ENCODE measurements around the gene APOBEC3C.
"Not testable (repeated sequence)": the region's sequence is repeated elsewhere in the genome, so short reads cannot be mapped to it uniquely, and the experiment has no call there.

Gene APOBEC3C

DNA sequence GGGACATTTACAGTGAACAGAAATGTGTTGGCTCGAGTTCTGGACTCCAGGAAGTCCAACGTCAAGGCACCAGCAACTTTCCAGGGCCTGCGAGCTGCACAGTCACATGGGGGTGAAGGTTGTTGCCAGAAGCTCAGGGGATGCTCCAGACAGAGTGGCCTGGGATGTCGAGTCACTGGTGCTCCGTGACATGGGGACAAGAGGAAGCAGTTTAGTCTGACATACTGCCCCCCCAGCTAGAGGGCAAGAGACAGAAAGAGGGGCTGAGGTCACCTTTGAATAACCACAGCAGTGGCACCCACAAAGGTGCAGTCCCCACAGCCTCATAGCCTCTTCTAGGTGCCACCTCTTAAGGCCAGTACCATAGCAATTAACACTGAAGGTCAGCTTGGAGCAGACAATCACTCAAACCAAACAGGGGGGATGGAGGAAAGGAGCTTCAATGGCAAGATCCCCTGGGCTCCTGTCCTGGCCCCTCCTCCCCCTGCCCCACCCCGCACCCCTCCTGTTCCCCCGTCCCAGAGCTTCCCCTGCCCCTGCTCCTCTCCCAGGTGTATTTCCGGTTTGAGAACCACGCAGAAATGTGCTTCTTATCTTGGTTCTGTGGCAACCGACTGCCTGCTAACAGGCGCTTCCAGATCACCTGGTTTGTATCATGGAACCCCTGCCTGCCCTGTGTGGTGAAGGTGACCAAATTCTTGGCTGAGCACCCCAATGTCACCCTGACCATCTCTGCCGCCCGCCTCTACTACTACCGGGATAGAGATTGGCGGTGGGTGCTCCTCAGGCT, 10.7 kb downstream of the APOBEC3C start:
- no peak for DNase-seq

DNA sequence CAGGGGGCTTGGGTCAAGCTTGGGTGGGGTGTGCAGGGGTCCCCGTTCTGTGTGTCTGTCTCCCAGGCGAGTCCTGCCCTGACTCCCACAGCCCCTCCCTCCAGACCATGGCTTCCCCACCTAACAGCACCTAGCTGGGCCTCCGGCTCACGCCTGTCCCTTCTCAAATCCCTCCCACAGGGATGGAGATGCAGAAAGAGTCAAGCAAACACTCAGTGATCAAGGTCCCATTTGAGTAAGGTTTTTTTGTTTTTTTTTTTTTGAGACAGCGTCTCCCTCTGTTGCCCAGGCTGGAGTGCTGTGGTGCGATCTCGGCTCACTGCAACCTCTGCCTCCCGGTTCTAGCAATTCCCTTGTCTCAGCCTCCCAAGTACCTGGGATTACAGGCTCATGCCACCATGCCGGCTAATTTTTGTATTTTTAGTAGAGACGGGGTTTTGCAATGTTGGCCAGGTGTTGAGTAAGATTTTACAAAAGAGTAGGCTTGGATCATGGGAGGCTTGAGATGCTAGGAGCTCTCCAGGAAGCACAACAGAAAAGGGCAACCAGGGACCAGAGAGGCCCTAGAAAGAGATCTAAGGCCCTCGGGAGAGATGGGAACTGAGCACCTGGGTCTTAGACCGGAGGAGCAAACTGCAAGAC, 12.6 kb downstream of the APOBEC3C start:
- DNase-seq = no peak

DNA sequence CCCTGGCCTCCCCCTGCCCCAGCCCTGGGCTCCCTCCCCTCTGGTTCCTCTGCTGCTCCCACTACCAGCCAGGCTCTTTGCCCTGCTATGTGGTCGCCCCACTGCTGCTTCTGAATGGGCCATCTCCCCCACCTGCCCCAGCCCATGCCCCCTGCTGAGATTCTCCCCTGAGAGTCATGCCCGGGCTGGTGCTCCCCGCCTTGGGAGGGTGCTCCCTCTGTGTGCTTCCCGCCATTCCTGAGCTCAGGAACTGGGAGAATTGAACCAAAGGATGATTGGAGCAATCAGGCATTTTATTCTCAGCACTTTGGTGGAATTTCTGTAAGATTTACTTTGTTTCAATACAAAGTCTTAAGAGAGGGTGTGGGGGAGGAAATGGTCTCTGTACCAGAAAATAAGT, 13.7 kb downstream of the APOBEC3C start:
- DNase-seq = no peak

DNA sequence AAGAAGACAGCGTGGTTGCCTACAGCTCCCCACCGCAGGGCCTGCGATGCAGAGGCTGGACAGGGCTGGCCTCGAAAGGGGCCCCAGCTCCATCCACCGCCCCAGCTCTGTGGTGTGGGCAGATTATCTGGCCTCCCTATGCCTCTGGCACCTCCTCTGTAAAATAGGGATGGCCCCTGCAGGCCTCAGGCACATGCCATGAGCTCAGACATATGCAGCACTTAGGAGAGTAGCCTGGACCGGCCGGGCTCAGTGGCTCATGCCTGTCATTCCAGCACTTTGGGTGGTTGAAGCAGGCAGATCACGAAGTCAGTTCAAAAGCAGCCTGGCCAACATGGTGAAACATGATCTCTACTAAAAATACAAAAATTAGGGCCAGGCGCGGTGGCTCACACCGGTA, 14.2 kb downstream of the APOBEC3C start:
- DNase-seq = no peak

DNA sequence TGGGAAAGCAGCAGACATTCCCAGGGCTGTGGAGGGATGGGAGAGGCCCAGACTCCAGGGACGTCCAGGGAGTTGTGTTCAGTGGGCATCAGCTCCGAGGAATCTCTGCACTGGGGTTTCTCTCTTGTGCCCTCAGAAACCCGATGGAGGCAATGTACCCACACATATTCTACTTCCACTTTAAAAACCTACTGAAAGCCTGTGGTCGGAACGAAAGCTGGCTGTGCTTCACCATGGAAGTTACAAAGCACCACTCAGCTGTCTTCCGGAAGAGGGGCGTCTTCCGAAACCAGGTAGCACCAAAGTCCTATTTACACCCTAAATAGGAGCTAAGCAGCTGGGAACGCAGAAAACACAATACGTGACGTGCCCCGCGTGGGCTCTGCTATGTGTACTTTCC, 15.2 kb downstream of the APOBEC3C start:
- no peak for DNase-seq

DNA sequence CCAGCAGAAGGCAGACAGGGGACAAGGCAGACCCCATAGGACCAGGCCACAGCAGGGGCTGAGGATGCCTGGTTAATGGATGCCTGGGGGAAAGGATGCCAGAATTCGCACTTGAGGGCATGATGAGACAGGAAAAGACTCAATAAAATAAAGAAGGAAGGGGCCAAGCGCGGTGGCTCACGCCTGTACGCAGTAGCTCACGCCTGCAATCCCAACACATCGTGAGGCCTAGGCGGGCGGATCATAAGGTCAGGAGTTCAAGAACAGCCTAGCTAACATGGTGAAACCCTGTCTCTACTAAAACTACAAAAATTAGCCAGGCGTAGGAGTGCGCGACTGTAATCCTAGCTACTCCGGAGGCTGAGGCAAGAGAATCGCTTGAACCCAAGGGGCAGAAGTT, 16.6 kb downstream of the APOBEC3C start:
- no peak for DNase-seq

DNA sequence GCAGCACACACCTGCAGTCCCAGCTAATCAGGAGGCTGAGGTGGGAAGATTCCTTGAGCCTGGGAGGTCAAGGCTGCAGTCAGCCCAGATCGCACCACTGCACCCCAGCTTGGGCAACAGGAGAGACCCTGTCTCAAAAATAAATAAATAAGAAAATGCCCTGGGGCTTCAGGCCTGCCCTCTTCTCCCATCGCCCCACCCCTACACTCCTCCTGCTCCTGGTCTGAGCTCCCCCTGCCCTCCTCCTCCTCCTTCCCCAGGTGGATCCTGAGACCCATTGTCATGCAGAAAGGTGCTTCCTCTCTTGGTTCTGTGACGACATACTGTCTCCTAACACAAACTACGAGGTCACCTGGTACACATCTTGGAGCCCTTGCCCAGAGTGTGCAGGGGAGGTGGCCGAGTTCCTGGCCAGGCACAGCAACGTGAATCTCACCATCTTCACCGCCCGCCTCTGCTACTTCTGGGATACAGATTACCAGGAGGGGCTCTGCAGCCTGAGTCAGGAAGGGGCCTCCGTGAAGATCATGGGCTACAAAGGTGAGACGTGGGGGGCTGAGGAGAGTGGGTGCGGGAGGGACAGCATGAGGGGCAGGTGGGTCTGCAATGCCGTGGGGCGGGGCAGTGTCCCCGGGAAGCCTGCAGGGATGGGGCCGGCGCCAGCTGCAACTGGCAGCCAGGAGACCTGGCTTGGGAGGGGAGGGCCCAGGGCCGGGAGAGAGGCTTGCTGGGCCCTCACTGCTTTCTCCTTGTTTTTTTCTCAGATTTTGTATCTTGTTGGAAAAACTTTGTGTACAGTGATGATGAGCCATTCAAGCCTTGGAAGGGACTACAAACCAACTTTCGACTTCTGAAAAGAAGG, 17.6 kb downstream of the APOBEC3C start:
- not testable (repeated sequence) for DNase-seq

DNA sequence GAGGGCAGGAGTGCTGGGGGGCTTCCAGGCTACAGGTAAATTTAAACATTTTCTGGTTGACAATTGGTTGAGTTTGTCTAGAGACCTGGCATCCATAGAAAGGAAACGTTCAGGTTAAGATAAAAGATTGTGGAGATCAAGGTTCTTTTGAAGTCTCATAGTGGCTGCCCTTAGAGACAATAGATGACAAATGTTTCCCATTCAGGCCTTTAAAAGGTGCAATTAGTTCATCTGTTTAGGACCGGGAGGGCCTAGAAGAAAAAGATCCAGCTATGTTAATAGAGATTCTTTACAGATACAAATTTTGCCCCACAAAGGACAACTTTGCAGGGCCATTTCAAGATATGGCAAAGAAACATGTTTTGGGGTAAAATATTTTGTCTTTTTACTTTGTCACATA, 23.0 kb downstream of the APOBEC3C start:
- not testable (repeated sequence) for DNase-seq

DNA sequence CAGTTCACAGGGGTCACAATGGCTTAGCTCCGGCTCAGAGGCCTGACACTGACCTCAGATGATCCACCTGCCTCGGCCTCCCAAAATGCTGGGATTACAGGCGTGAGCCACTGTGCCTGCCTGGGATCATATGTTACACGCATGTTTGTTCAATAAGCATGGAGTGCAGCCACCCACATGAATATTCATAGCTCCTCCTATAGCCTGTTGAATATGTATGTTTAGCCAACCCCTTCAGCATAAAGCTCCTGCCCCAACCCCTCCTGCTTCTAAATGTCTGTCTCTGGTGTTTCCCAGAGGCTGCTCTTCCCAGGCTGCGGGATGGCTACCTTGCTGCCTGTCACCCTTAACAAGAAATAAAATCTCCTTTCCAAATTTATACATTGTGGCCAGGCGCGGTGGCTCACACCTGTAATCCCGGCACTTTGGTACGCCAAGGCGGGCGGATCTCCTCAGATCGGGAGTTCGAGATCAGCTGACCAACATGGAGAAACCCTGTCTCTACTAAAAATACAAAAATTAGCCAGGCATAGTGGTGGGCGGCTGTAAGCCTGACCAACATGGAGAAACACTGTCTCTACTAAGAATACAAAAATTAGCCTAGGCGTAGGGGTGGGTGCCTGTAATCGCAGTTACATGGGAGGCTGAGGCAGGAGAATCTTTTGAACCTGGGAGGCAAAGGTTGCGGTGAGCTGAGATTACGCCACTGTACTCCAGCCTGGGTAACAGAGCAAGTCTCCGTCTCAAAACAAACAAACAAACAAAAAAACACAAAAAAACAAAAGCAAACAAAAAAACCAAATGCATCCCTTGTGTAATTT, 25.5 kb downstream of the APOBEC3C start:
- no peak for DNase-seq

DNA sequence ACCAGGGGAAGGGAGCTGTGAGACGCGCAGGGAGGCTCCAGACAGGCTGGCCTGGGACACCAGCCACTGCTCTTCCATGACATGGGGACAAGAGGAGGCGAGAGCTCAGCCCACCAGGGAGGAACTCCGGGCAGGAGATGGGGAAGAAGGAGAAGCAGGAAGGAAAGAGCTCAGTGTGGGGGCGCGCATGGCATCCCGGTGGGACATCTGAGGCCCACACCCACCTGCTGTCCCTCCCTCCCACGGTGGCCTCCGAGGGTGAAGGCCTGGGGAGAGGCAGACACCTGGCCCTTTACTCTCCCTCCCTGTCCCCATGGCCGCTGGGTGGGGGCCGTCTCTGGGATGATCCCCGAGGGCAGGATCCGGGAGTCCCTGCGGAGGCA, 26.1 kb downstream of the APOBEC3C start:
- DNase-seq = not testable (repeated sequence)

DNA sequence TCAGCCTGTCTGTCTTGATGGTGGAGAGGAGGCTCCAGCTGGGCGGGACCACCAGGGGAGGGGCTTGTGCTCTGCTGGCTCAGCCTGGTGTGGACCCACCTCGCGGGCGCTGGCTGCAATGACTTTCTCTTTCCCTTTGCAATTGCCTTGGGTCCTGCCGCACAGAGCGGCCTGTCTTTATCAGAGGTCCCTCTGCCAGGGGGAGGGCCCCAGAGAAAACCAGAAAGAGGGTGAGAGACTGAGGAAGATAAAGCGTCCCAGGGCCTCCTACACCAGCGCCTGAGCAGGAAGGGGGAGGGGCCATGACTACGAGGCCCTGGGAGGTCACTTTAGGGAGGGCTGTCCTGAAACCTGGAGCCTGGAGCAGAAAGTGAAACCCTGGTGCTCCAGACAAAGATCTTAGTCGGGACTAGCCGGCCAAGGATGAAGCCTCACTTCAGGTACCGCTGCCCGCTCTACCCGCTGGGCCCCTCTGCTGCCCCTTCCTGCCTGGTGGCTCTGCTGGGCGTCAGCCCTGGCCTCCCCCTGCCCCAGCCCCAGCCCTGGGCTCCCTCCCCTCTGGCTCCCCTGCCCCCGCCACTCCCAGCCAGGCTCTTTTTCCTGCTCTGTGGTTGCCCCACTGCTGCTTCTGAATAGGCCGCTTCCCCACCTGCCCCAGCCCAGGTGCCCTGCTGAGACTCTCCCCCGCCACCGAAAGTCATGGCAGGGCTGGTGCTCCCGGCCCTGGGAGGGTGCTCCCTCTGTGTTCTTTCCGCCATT, 26.7 kb downstream of the APOBEC3C start, which contains the start of gene APOBEC3F:
Gene APOBEC3F, plus strand, starts transcription at position 327 of the 759 bp plus-strand sequence. Its CDS starts 97 bp downstream, at position 424.
- not testable (repeated sequence) for DNase-seq

DNA sequence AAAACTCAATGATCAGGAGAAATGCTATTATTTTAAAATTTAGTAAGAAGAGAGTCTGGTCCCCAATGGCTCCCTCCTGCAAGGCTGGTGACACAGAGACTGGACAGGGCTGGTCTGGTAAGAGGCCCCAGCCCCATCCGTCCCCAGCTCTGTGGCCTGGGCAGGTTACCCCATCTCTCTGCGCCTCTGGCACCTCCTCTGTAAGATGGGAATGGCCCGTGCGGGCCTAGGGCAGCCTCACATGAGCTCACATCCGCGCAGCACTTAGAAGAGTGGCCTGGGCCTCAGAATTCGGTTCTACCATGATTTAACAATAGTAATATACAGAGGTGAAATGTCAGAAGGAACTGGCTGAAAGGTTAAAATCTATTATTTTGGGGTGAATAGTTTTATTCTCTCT, 27.9 kb downstream of the APOBEC3C start:
- DNase-seq = no peak

DNA sequence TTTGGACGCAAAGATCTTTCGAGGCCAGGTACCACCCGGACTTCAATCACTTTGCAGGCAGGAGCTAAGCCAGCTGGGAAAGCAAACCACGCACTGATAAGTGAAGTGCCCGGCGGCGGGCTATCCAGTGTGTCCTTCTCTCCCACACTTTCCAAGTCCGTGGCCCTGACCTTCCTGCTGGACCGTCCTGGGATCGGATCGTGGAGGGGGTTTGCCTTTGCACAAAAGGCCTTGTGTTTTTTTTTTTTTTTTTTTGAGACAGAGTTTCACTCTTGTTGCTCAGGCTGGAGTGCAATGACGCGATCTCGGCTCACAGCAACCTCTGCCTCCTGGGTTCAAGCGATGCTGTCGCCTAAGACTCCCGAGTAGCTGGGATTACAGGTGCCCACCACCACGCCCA, 29.0 kb downstream of the APOBEC3C start:
- not testable (repeated sequence) for DNase-seq

DNA sequence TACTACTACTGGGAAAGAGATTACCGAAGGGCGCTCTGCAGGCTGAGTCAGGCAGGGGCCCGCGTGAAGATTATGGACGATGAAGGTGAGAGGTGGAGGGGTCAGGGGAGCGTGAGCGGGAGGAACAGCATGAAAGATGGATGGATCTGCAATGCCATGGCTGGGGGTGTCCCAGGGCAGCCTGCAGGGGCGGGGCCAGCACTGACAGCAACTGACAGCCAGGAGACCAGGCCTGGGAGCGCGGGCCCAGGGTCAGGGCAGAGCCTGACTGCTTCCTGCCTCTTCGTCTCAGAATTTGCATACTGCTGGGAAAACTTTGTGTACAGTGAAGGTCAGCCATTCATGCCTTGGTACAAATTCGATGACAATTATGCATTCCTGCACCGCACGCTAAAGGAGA, 31.1 kb downstream of the APOBEC3C start:
- not testable (repeated sequence) for DNase-seq

DNA sequence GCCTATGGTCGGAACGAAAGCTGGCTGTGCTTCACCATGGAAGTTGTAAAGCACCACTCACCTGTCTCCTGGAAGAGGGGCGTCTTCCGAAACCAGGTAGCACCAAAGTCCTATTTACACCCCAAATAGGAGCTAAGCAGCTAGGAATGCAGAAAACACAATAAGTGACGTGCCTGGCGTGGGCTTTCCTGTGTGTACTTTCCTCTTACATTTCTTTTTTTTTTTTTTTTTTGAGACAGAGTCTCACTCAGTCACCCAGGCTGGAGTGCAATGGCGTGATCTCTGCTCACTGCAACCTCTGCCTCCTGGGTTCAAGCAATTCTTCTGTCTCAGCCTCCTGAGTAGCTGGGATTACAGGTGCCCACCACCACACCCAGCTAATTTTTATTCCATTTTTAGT, 35.4 kb downstream of the APOBEC3C start:
- not testable (repeated sequence) for DNase-seq

DNA sequence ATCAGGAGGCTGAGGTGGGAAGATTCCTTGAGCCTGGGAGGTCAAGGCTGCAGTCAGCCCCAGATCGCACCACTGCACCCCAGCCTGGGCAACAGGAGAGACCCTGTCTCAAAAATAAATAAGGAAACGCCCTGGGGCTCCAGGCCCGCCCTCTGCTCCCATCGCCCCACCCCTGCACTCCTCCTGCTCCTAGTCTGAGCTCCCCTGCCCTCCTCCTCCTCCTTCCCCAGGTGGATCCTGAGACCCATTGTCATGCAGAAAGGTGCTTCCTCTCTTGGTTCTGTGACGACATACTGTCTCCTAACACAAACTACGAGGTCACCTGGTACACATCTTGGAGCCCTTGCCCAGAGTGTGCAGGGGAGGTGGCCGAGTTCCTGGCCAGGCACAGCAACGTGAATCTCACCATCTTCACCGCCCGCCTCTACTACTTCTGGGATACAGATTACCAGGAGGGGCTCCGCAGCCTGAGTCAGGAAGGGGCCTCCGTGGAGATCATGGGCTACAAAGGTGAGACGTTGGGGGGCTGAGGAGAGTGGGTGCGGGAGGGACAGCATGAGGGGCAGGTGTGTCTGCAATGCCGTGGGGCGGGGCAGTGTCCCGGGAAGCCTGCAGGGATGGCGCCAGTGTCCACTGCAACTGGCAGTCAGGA, 37.9 kb downstream of the APOBEC3C start:
- not testable (repeated sequence) for DNase-seq

DNA sequence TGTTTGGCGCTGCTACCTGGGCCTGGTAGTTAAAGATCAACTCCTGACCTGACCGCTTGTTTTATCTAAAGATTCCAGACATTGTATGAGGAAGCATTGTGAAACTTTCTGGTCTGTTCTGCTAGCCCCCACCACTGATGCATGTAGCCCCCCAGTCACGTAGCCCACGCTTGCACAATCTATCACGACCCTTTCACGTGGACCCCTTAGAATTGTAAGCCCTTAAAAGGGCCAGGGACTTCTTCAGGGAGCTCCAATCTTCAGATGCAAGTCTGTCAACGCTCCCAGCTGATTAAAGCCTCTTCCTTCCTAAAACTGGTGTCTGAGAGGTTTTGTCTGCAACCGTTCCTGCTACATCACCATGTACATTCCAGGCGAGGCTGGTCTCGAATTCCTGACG, 41.6 kb downstream of the APOBEC3C start:
- DNase-seq = no peak

DNA sequence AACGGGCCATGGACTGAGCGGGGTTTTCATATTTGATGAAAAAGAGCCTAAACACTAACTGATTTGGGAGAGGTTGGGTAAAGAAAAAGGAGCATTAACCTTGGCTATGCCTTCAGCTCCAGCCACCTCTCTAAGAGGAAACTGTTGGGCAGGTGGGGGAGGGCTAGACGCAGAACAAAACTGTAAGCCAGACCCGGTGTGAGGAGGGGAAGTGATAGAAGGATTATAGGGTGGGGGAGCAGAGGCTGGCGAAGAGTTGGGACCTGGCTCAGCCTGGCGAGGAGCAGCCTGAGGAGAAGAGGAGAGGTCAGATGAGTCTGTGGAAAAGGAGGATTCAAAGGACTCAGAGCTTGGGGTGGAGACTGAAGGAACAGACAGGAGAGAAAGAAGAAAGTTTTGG, 47.2 kb downstream of the APOBEC3C start:
- DNase-seq = not testable (repeated sequence)

DNA sequence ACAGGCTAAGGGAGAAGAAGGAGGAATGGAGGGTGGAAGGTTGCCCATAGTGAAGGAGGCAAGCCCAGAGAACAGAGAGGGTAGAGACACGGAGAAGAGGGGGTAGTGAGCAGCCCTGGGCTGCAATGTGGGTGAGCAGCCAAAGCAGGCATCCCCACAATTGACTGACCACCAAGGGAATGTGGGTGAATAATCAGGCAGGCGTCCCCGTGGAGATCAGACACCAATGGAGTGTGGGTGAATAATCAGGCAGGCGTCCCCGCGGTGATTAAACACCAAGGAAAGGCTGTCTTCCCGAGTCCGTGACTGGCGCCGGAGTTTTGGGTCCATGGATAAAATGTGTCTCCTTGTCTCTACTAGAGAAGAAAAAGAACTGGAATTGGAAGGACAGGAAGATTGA, 47.9 kb downstream of the APOBEC3C start:
- DNase-seq = not testable (repeated sequence)

DNA sequence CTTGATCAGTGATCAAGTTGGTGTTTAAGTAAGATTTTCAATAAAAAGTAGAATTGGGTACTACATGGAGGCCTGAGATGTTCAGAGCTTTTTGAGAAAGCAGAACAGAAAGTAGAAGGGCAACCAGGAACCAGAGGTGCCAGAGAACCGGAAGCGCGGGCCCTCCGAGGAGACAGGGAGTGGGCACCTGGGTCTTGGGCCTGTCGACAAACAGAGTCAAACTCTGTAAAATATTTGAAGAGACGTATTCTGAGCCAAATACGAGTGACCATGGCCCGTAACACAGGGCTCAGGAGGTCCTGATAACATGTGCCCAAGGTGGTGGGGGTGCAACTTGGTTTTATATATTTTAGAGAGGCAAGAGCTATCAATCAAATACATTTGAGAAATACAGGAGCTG, 49.8 kb downstream of the APOBEC3C start:
- DNase-seq = not testable (repeated sequence)

All from hippocampal formation (tissue), 2 donors.